ENCODE data around the gene MSANTD1.

MSANTD1 gene

GRCh38 chr4:3302786-3303564 lies 54.0 kb downstream of the MSANTD1 start:
- no peak for DNase-seq (ENCODE audit: low read depth in 2 of 2)

GRCh38 chr4:3303565-3303824 lies 54.5 kb downstream of the MSANTD1 start:
- no peak for DNase-seq (ENCODE audit: low read depth in 2 of 2)

GRCh38 chr4:3303923-3304710 lies 55.2 kb downstream of the MSANTD1 start:
- no peak for DNase-seq (ENCODE audit: low read depth in 2 of 2)

GRCh38 chr4:3304831-3305609 lies 56.1 kb downstream of the MSANTD1 start:
- no peak for DNase-seq (ENCODE audit: low read depth in 2 of 2)

- no peak for DNase-seq (ENCODE audit: low read depth in 2 of 2)
Observed at GRCh38 chr4:3305610-3306371, 56.8 kb downstream of the MSANTD1 start.
